K562 (cell line): ENCODE measurements around the gene ELF1. TPM values are rescaled to one million over a fixed set of nuclear protein-coding genes. Genes with fewer than 3 reads are reported as not detected.

ENCODE experiments used
- CEBPG ChIP-seq, 3 experiments: fragments of 200-800 bp in 1 of 3; sonication (Bioruptor generic) in 1 of 3; sonication (generic) in 1 of 3; formaldehyde crosslinking in 1 of 3; IDR thresholded peaks in 2 of 3; conservative IDR thresholded peaks in 1 of 3; 2 replicates each; pipeline versions ENCODE4 v1.6.1 to v1.8.0; 2016 to 2022; ENCODE audit warnings: missing compliant biosample characterization in 2 of 3, missing genetic modification characterization in 2 of 3, mild to moderate bottlenecking in 1 of 3, missing genetic modification reagents in 1 of 3
- CGGBP1 ChIP-seq: fragments of 250-450 bp; sonication (Bioruptor Pico); IDR thresholded peaks from 2 replicates; pipeline ENCODE4 v1.9.0; 2021; ENCODE audit warnings: mild to moderate bottlenecking
- CHD7 ChIP-seq: fragments of 200-600 bp; sonication (generic); IDR thresholded peaks from one replicate; pipeline ENCODE4 v1.6.1; 2012; ENCODE audit warnings: mild to moderate bottlenecking, low read depth, low read length, inconsistent platforms
- HDGF ChIP-seq: fragments of 450-650 bp; IDR thresholded peaks from 2 replicates; pipeline ENCODE4 v1.6.1; 2016
- HEY1 ChIP-seq: fragments of 250-450 bp; sonication (Bioruptor Pico); IDR thresholded peaks from 2 replicates; pipeline ENCODE4 v1.5.0; 2020; ENCODE audit warnings: mild to moderate bottlenecking, moderate library complexity, borderline replicate concordance
- NCOR1 ChIP-seq: fragments of 450-650 bp; IDR thresholded peaks from 2 replicates; pipeline ENCODE4 v1.6.1; 2016; ENCODE audit warnings: mild to moderate bottlenecking, moderate library complexity
- PHB2 ChIP-seq: fragments of 450-650 bp; IDR thresholded peaks from 2 replicates; pipeline ENCODE4 v1.6.1; 2017; ENCODE audit warnings: low read depth
- PHF8 ChIP-seq: fragments of 200-600 bp; sonication (generic); IDR thresholded peaks from 2 replicates; pipeline ENCODE4 v1.6.1; 2012; ENCODE audit warnings: mixed run types, mild to moderate bottlenecking, inconsistent platforms, low read length, moderate library complexity, borderline replicate concordance
- POLR3A ChIP-seq: IDR thresholded peaks from 2 replicates; pipeline ENCODE4 v1.6.1; 2011; ENCODE audit warnings: borderline replicate concordance, mild to moderate bottlenecking, moderate library complexity; ENCODE audit not compliant: insufficient read length, insufficient read depth; ENCODE audit errors: extremely low read depth
- RBM22 ChIP-seq: fragments of 200-400 bp; formaldehyde crosslinking; IDR thresholded peaks from 2 replicates; pipeline ENCODE4 v1.6.1; 2018; ENCODE audit warnings: low read length, low read depth; ENCODE audit not compliant: poor library complexity, severe bottlenecking
- TCFL5 ChIP-seq: fragments of 250-450 bp; sonication (Bioruptor Pico); conservative IDR thresholded peaks from 2 replicates; pipeline ENCODE4 v1.6.1; 2021; ENCODE audit warnings: mild to moderate bottlenecking, moderate library complexity, matching md5 sums
- ZNF274 ChIP-seq: IDR thresholded peaks from 2 replicates; pipeline ENCODE4 v1.6.1; 2011; ENCODE audit warnings: low read depth, mild to moderate bottlenecking, low read length, moderate library complexity, borderline replicate concordance
- ZNF668 ChIP-seq: fragments of 250-450 bp; sonication (Bioruptor Pico); IDR thresholded peaks from 2 replicates; pipeline ENCODE4 v1.8.0; 2022; ENCODE audit warnings: mild to moderate bottlenecking, inconsistent platforms
- ZSCAN29 ChIP-seq: fragments of 450-650 bp; IDR thresholded peaks from 2 replicates; pipeline ENCODE4 v1.6.1; 2017
- polyA plus RNA-seq, 8 experiments: library from polyadenylated mRNA; depleted of rRNA in 4 of 8; stranded (reverse) in 5 of 8; unstranded in 3 of 8; fragments of >200 nt; fragmentation: Nextera tagmentation in 2 of 8; fragmentation: Illumina TruSeq in 1 of 8; extraction: Ambion mirVana in 2 of 8; extraction: Trizol in 1 of 8; gene quantifications; 2 replicates each; pipeline versions ENCODE4 v1.2.1 to v1.2.3, GENCODE V29; 2011 to 2014; ENCODE audit warnings: inconsistent platforms in 1 of 8, missing spikeins in 1 of 8
- total RNA-seq, 7 experiments: library from RNA; depleted of rRNA in 6 of 7; stranded (reverse); fragments of >200 nt in 6 of 7; fragmentation: Illumina TruSeq in 2 of 7; extraction: Trizol in 2 of 7; gene quantifications; 2 replicates each; pipeline versions ENCODE4 v1.2.1 to v1.2.3, GENCODE V29; 2011 to 2021; ENCODE audit warnings: low replicate concordance in 1 of 7
- TF ChIP-seq, protein P1 (sequence below): fragments of 250-450 bp; sonication (Bioruptor Pico); IDR thresholded peaks from 2 replicates; pipeline ENCODE4 v1.8.0; 2021; ENCODE audit warnings: moderate library complexity, mild to moderate bottlenecking, inconsistent platforms

ELF1 gene
- total and polyA plus RNA-seq, 9 of the 15 experiments (the other 6 are each of a cell fraction or from before 2014, with no cell fraction given) = 24.7 to 54.4 (median 33.4) TPM

DNA sequence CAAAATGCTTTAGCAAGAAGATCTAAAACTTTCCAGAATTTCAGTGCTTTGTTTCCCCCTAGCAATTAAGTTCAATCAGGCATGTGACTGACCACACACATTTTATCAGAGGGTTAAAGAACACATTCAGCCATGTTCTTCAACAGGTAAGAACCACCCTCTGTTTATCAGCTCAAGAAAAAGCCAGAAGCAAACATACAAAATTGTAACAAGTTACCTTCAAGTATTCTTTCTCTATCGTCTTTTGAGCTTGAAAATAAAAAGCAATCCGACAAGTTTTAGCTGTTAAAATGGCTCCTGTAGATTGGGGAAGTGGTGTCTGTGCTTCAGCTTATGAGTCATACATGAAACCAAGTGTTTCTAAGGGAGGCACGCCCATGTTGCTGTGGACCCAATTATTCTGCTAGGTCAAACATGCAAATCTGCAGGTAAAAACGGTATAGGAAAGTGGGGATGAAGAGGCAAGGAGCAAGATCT, at the start of gene ELF1 (continued):
- no peak for TF ChIP-seq HEY1
- TF ChIP-seq CGGBP1 (CRISPR knock-in tag) = no peak
- TF ChIP-seq ZNF274 = no peak
- no peak for TF ChIP-seq TCFL5 (CRISPR knock-in tag)
- no peak; the same call in 1 of the 2 replicates for TF ChIP-seq ZSCAN29
- no peak for TF ChIP-seq HDGF
- TF ChIP-seq, protein P1, sequence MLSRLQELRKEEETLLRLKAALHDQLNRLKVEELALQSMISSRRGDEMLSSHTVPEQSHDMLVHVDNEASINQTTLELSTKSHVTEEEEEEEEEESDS (CRISPR knock-in tag) = no peak
- no peak for TF ChIP-seq CEBPG (CRISPR knock-in tag; IDR thresholded peaks at IDR 0.05)
- no peak for TF ChIP-seq CEBPG (tag; conservative IDR thresholded peaks at IDR 0.05 in 1 of 2, IDR thresholded peaks at IDR 0.05 in 1 of 2)
- peak; percentile 41; the same call in 1 of the 2 replicates for TF ChIP-seq PHF8
- TF ChIP-seq POLR3A = no peak
- TF ChIP-seq PHB2 = no peak
- TF ChIP-seq CHD7 = no peak
- TF ChIP-seq ZNF668 (CRISPR knock-in tag) = no peak
- TF ChIP-seq NCOR1 = no peak
- no peak for TF ChIP-seq RBM22
